GM12874 (cell line): Measurements from ENCODE around the gene MYH3.

Source experiments
- CTCF ChIP-seq: IDR thresholded peaks from 2 replicates; pipeline ENCODE4 v1.5.1; 2011; ENCODE audit warnings: low read depth, mild to moderate bottlenecking, control low read depth, low read length, moderate library complexity; ENCODE audit not compliant: insufficient read depth

Gene MYH3

GRCh38 chr17:10657148-10657547 is at the start of gene MYH3:
MYH3 (minus strand) TSS chr17:10657309; CDS start chr17:10655064, 2,245 bp downstream.
- TF ChIP-seq CTCF: no peak

- no peak for TF ChIP-seq CTCF
These were observed 48.6 kb upstream of the MYH3 start for GRCh38 chr17:10705727-10706126.

- no peak for TF ChIP-seq CTCF
These were observed 45.5 kb upstream of the MYH3 start for GRCh38 chr17:10702574-10702973.

GRCh38 chr17:10699856-10700255 is 42.7 kb upstream of the MYH3 start:
- no peak for TF ChIP-seq CTCF

GRCh38 chr17:10698096-10698818 is 41.1 kb upstream of the MYH3 start:
- TF ChIP-seq CTCF: no peak

GRCh38 chr17:10697092-10698081 is 40.3 kb upstream of the MYH3 start, which contains the start of the genes ADPRM and SCO1:
ADPRM (plus strand) TSS chr17:10697594; CDS start chr17:10704927, 7,333 bp downstream.
SCO1 (minus strand) TSS chr17:10697533; CDS start chr17:10697507, 26 bp downstream.
- TF ChIP-seq CTCF: peak; percentile 42; the same call in 1 of the 2 replicates

GRCh38 chr17:10687499-10687898 is 30.4 kb upstream of the MYH3 start:
- TF ChIP-seq CTCF: no peak
